Progenitor cell of endocrine pancreas (in vitro differentiated cells): ENCODE results near the gene MKS1. TPM values are rescaled to one million over a fixed set of nuclear protein-coding genes. Genes with fewer than 3 reads are reported as not detected.

Experiments
- DNase-seq: peaks from one replicate; pipeline ENCODE4 v3.0.0; 2021; ENCODE audit warnings: low spot score; ENCODE audit not compliant: unreplicated experiment
- H3K27ac Mint-ChIP-seq: 2 replicates; pipeline ENCODE4 v1.8.0; 2021; ENCODE audit warnings: mild to moderate bottlenecking, moderate library complexity, mixed read lengths
- H3K27me3 Mint-ChIP-seq: 2 replicates; pipeline ENCODE4 v1.8.0; 2021; ENCODE audit warnings: mixed read lengths
- H3K36me3 Mint-ChIP-seq: 2 replicates; pipeline ENCODE4 v1.8.0; 2022; ENCODE audit warnings: mixed read lengths; ENCODE audit not compliant: insufficient read depth
- H3K4me1 Mint-ChIP-seq: 2 replicates; pipeline ENCODE4 v1.8.0; 2021; ENCODE audit warnings: low read depth, mixed read lengths
- H3K4me3 Mint-ChIP-seq: 2 replicates; pipeline ENCODE4 v1.8.0; 2021; ENCODE audit warnings: low read depth, mild to moderate bottlenecking, moderate library complexity, mixed read lengths
- H3K9me3 Mint-ChIP-seq: 2 replicates; pipeline ENCODE4 v1.8.0; 2021; ENCODE audit warnings: low read depth, mixed read lengths
- total RNA-seq: library from RNA; stranded (reverse); gene quantifications from 2 replicates; pipeline ENCODE4 v1.2.1, GENCODE V29; 2021
- TF ChIP-seq, protein P1 (sequence below): fragments of 200-600 bp; sonication (generic); IDR thresholded peaks from one replicate; pipeline ENCODE4 v1.5.0; 2021; ENCODE audit warnings: antibody characterized with exemption, mild to moderate bottlenecking; ENCODE audit not compliant: unreplicated experiment

Gene MKS1
- total RNA-seq, 1 donor from 2014 or later = 40.0 TPM

DNA sequence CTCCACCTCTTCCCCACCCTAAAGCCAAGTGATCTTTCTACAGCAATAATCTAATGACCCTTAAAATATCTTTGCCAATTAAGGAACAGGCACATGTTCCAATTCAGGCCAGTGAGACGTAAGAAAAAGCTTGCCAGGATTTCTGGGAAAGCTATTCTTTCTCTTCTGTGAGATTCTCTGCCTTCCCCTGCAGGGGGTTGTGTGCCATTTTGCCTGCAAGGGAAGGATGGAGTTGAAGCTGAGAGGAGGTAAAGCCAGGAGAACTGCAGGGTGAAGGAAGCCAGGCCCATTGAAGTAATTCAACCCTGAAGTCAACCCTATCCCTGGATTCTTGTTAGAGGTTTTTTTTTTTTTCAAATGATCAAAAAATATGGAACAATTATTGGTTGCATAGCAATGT, 10.3 kb upstream of the MKS1 start:
- Mint-ChIP-seq H3K27me3 (peaks cover 47% of the 10 kb centered on the region), H3K27ac (no peak overlapping the region), H3K9me3 (no peaks in the 10 kb centered on the region), H3K36me3 (no peaks in the 10 kb centered on the region), H3K4me1 (no peaks in the 10 kb centered on the region), H3K4me3 (no peak overlapping the region)
- DNase-seq = no peak
- TF ChIP-seq, protein P1, sequence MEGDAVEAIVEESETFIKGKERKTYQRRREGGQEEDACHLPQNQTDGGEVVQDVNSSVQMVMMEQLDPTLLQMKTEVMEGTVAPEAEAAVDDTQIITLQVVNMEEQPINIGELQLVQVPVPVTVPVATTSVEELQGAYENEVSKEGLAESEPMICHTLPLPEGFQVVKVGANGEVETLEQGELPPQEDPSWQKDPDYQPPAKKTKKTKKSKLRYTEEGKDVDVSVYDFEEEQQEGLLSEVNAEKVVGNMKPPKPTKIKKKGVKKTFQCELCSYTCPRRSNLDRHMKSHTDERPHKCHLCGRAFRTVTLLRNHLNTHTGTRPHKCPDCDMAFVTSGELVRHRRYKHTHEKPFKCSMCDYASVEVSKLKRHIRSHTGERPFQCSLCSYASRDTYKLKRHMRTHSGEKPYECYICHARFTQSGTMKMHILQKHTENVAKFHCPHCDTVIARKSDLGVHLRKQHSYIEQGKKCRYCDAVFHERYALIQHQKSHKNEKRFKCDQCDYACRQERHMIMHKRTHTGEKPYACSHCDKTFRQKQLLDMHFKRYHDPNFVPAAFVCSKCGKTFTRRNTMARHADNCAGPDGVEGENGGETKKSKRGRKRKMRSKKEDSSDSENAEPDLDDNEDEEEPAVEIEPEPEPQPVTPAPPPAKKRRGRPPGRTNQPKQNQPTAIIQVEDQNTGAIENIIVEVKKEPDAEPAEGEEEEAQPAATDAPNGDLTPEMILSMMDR = no peak

DNA sequence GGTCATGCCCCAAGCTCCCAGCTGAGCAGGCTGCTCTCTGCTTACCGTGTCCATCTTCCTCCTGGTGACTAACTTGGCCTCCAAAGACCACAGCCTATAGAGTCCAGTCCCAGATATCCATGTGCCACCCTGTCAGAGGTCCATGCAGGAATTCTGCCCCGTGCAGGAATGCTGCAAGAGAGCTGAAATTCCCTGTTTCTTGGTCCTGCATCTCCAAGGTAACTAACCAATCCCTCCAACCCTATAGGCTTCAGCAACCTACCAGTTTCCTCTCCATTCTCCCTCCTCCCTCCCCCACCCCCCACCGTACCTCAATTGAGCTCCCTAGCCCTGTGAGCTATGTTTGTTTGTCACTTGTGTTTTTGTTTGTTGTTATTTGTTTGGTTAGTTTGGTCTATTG, 9.6 kb upstream of the MKS1 start:
- H3K36me3 Mint-ChIP-seq = no peaks in the 10 kb centered on the region
- peaks cover 45% of the 10 kb centered on the region for H3K27me3 Mint-ChIP-seq
- H3K4me3 Mint-ChIP-seq = no peak overlapping the region
- DNase-seq = no peak
- H3K4me1 Mint-ChIP-seq = no peaks in the 10 kb centered on the region
- TF ChIP-seq, protein P1 = no peak
- H3K9me3 Mint-ChIP-seq = no peaks in the 10 kb centered on the region
- no peak overlapping the region for H3K27ac Mint-ChIP-seq

DNA sequence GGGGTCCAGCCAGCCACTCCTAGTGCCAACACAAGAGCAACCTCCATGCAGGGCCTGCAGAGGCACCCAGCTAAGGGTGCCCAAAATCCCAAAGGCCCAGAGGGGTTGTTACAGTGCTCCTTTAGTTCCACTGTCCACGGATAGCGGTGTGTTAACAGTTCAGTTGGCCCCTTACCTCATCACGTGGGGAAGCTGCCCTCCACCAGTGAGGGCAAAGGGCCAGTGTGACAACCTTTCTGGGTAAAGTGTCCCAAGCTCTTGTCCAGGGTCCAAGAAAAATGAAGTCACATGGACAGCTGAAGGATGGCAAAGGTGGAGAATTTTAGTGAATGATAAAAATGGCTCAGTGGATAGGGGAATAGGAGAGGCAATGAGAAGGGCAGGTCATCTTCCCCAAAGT, 8.7 kb upstream of the MKS1 start:
- Mint-ChIP-seq H3K27me3 (peaks cover 42% of the 10 kb centered on the region), H3K4me1 (no peaks in the 10 kb centered on the region), H3K36me3 (no peaks in the 10 kb centered on the region), H3K27ac (no peak overlapping the region), H3K4me3 (no peak overlapping the region), H3K9me3 (no peaks in the 10 kb centered on the region)
- DNase-seq = no peak
- TF ChIP-seq, protein P1 = no peak

DNA sequence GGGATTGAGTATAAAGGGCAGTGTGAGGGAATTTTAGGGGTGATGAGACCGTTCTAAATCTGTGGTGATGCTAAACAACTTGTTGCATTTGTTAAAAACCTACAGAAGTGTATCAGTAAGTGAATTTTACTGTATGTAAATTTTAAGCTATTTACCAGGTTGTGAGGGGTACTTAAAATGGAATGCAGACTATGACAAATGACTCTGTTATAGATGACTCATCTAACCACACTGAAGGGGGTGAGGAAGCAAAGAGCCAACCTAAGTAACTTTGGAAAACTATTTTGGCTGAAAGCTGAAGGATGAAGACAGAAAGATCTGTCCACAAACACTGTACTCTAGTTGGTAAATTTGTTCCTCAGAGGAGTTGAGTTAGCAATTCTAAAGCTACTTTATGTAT, 5.3 kb upstream of the MKS1 start:
- no peak overlapping the region for H3K27ac Mint-ChIP-seq
- peaks cover 3% of the 10 kb centered on the region for H3K4me1 Mint-ChIP-seq

DNA sequence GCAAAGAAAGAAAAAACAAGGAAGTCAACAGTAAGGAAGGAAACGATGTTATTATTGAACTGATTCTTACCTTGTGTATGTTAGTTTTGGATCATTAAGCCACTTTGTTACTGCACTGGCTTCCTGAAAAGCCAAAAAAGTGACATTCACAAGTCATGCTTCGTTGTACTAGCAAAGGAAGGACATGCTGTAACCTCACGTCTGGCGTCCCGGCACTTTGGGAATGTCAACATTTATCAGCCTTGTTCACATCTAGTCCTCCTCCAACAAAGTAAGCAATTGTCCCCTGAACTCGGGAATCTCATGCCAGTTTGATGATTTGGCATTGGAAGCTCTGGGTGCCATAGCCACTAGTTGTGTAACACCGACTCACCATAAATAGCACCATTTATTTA, 731 bp upstream of the MKS1 start:
- TF ChIP-seq, protein P1 = no peak
- H3K27ac Mint-ChIP-seq = peak overlapping the region; percentile 95
- peak overlapping the region; percentile 92 for H3K4me3 Mint-ChIP-seq
- H3K4me1 Mint-ChIP-seq = peaks cover 5% of the 10 kb centered on the region
- H3K36me3 Mint-ChIP-seq = no peaks in the 10 kb centered on the region
- H3K27me3 Mint-ChIP-seq = peaks cover 17% of the 10 kb centered on the region
- no peak for DNase-seq
- no peaks in the 10 kb centered on the region for H3K9me3 Mint-ChIP-seq

More for the DNA sequence above, 5.3 kb upstream of the MKS1 start:
- no peak for DNase-seq
- Mint-ChIP-seq H3K27me3 (peaks cover 29% of the 10 kb centered on the region), H3K4me3 (no peak overlapping the region), H3K36me3 (no peaks in the 10 kb centered on the region), H3K9me3 (no peaks in the 10 kb centered on the region)
- TF ChIP-seq, protein P1 = no peak
